Measurements from ENCODE around the gene RERG. TPM values are rescaled to one million over a fixed set of nuclear protein-coding genes. Genes with fewer than 3 reads are reported as not detected.

Gene RERG
- total RNA-seq, 1 experiment from 2014 or later: 0.50 TPM

- no peak for TF ChIP-seq CTCF (conservative IDR thresholded peaks at IDR 0.05)
- no peak for TF ChIP-seq EZH2 (IDR thresholded peaks at IDR 0.05; ENCODE audit: low read depth)
- intact Hi-C loops (cut with micrococcal nuclease; ENCODE audit: unreplicated experiment): no loop called here
- ChIA-PET POLR2A (ENCODE audit: unreplicated experiment) (no interaction called here), CTCF (no interaction called here)
- H3K4me3 ChIP-seq: no peak overlapping the region
- H3K4me2 ChIP-seq: no peak overlapping the region
- H3K27me3 ChIP-seq (ENCODE audit: insufficient read depth, low read depth): no peaks in the 10 kb centered on the region
- H3K4me1 ChIP-seq (replicated peaks; ENCODE audit: insufficient read depth): peaks cover 19% of the 10 kb centered on the region
- no peaks in the 10 kb centered on the region for H3K79me2 ChIP-seq (ENCODE audit: low read depth)
- H4K20me1 ChIP-seq (ENCODE audit: insufficient read depth): no peaks in the 10 kb centered on the region
- H3F3A ChIP-seq (ENCODE audit: insufficient read depth, low read depth): no peaks in the 10 kb centered on the region
- H3K36me3 ChIP-seq (ENCODE audit: low read depth): no peaks in the 10 kb centered on the region
- H3K27ac ChIP-seq: no peak overlapping the region
- H3K9me2 ChIP-seq (ENCODE audit: insufficient read depth): no peaks in the 10 kb centered on the region
- no TSS peak for BruUV-seq (replicated peaks)
- no peak for DNase-seq
- H3K9me3 ChIP-seq (ENCODE audit: insufficient read depth, low read depth): no peaks in the 10 kb centered on the region
- H2AFZ ChIP-seq: no peak overlapping the region
These were observed 28.5 kb downstream of the RERG start for GRCh38 chr12:15192720-15193119.

GRCh38 chr12:15188127-15188526 lies 33.1 kb downstream of the RERG start:
- POLR2A ChIA-PET (ENCODE audit: unreplicated experiment): no interaction called here

DNA sequence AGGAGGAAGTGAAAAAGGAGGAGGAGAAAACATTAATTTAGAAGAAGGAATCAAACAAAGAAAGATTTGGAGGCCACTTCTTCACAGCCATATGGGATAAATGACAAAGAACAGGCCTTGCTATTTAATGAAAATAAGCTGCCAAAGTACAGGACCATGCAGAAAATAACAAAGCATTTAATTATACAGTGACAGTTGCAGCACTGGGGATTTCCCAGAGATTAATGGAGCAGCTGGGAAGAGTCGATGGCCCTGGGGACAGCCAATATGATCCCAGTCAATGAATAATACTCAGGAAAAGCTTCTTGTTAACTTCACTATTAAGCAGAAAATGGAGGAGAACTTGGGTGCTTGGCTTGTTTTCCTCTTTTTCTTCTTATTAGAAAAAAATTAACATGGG lies 34.6 kb downstream of the RERG start:
- CTCF ChIA-PET: interaction anchor here (0.7 to 1.2 kb wide), 2 partner anchors 9 to 34 kb away, joined by 3 read pairs; partner anchors contain the start of gene RERG
- TF ChIP-seq EZH2 (IDR thresholded peaks at IDR 0.05; ENCODE audit: low read depth) (no peak), CTCF (conservative IDR thresholded peaks at IDR 0.05) (no peak)
- no TSS peak for BruUV-seq (replicated peaks)

More at GRCh38 chr12:15188127-15188526, 33.1 kb downstream of the RERG start:
- DNase-seq: no peak
- no peaks in the 10 kb centered on the region for H3K9me2 ChIP-seq (ENCODE audit: insufficient read depth)
- CTCF ChIA-PET: no interaction called here
- H3K4me2 ChIP-seq: no peak overlapping the region
- BruUV-seq (replicated peaks): no TSS peak
- H3K27me3 ChIP-seq (ENCODE audit: insufficient read depth, low read depth): no peaks in the 10 kb centered on the region
- peaks cover 3% of the 10 kb centered on the region; the same call in 1 of the 2 replicates for H3K4me1 ChIP-seq (replicated peaks; ENCODE audit: insufficient read depth)
- intact Hi-C loops (cut with micrococcal nuclease; ENCODE audit: unreplicated experiment): no loop called here
- H3K4me3 ChIP-seq: no peak overlapping the region
- no peak overlapping the region for H2AFZ ChIP-seq
- H3K79me2 ChIP-seq (ENCODE audit: low read depth): no peaks in the 10 kb centered on the region
- no peaks in the 10 kb centered on the region for H4K20me1 ChIP-seq (ENCODE audit: insufficient read depth)
- H3K27ac ChIP-seq: no peak overlapping the region
- H3K36me3 ChIP-seq (ENCODE audit: low read depth): no peaks in the 10 kb centered on the region
- no peaks in the 10 kb centered on the region for H3F3A ChIP-seq (ENCODE audit: insufficient read depth, low read depth)
- no peak for TF ChIP-seq EZH2 (IDR thresholded peaks at IDR 0.05; ENCODE audit: low read depth)
- TF ChIP-seq CTCF (conservative IDR thresholded peaks at IDR 0.05): no peak
- no peaks in the 10 kb centered on the region for H3K9me3 ChIP-seq (ENCODE audit: insufficient read depth, low read depth)

More for the DNA sequence above, 34.6 kb downstream of the RERG start:
- intact Hi-C loops (cut with micrococcal nuclease; ENCODE audit: unreplicated experiment): no loop called here
- H3K9me2 ChIP-seq (ENCODE audit: insufficient read depth): no peaks in the 10 kb centered on the region
- H3K9me3 ChIP-seq (ENCODE audit: insufficient read depth, low read depth): no peaks in the 10 kb centered on the region
- H3K4me2 ChIP-seq: no peak overlapping the region
- no peak for DNase-seq
- no peaks in the 10 kb centered on the region for H3F3A ChIP-seq (ENCODE audit: insufficient read depth, low read depth)
- H4K20me1 ChIP-seq (ENCODE audit: insufficient read depth): no peaks in the 10 kb centered on the region
- H3K27me3 ChIP-seq (ENCODE audit: insufficient read depth, low read depth): no peaks in the 10 kb centered on the region
- H2AFZ ChIP-seq: no peak overlapping the region
- H3K36me3 ChIP-seq (ENCODE audit: low read depth): no peaks in the 10 kb centered on the region
- no peak overlapping the region for H3K27ac ChIP-seq
- H3K4me1 ChIP-seq (replicated peaks; ENCODE audit: insufficient read depth): no peaks in the 10 kb centered on the region
- POLR2A ChIA-PET (ENCODE audit: unreplicated experiment): no interaction called here
- no peak overlapping the region for H3K4me3 ChIP-seq
- no peaks in the 10 kb centered on the region for H3K79me2 ChIP-seq (ENCODE audit: low read depth)

Measured in PC-9 (cell line).